GM19193 (cell line): Measurements from ENCODE around the gene TMEM121B.

Experiments
- POLR2A ChIP-seq: IDR thresholded peaks from 4 replicates; pipeline ENCODE4 v1.6.1; 2011; ENCODE audit not compliant: insufficient read depth, insufficient read length; ENCODE audit errors: extremely low read depth

The TMEM121B gene

GRCh38 chr22:17145021-17145680 lies 24.0 kb upstream of the TMEM121B start:
- TF ChIP-seq POLR2A = no peak

- TF ChIP-seq POLR2A = no peak
Measured at GRCh38 chr22:17143826-17144225, 22.7 kb upstream of the TMEM121B start.

- no peak for TF ChIP-seq POLR2A
Measured at GRCh38 chr22:17143101-17143500, 21.9 kb upstream of the TMEM121B start.

- TF ChIP-seq POLR2A = no peak
Measured at GRCh38 chr22:17140826-17141766, 19.9 kb upstream of the TMEM121B start.

GRCh38 chr22:17140022-17140421 lies 18.9 kb upstream of the TMEM121B start:
- TF ChIP-seq POLR2A = no peak

GRCh38 chr22:17138513-17138912 lies 17.4 kb upstream of the TMEM121B start:
- TF ChIP-seq POLR2A = no peak

GRCh38 chr22:17137861-17138425 lies 16.8 kb upstream of the TMEM121B start:
- no peak for TF ChIP-seq POLR2A

GRCh38 chr22:17137170-17137569 lies 16.0 kb upstream of the TMEM121B start:
- TF ChIP-seq POLR2A = no peak

- TF ChIP-seq POLR2A = no peak
Measured at GRCh38 chr22:17135153-17135760, 14.1 kb upstream of the TMEM121B start.

- no peak for TF ChIP-seq POLR2A
Measured at GRCh38 chr22:17133137-17133536, 12.0 kb upstream of the TMEM121B start.

GRCh38 chr22:17132112-17132511 lies 11.0 kb upstream of the TMEM121B start:
- TF ChIP-seq POLR2A = no peak

GRCh38 chr22:17131686-17132085 lies 10.5 kb upstream of the TMEM121B start:
- TF ChIP-seq POLR2A = no peak

- TF ChIP-seq POLR2A = no peak
Measured at GRCh38 chr22:17130199-17130598, 9.0 kb upstream of the TMEM121B start.

- TF ChIP-seq POLR2A = no peak
Measured at GRCh38 chr22:17120711-17121232, 388 bp downstream of the TMEM121B start.

- TF ChIP-seq POLR2A = no peak
Measured at GRCh38 chr22:17120281-17120680, 879 bp downstream of the TMEM121B start.
